HEK293T (cell line): Measurements from ENCODE around the gene PCNX3.

Experiments used
- CTCF ChIA-PET: fragments of 350-600 bp; formaldehyde crosslinking; extraction: SDS; loops from one replicate; lab custom pipeline; 2021; ENCODE audit warnings: antibody characterized with exemption, inconsistent platforms; lab: Yijun Ruan, JAX
- POLR2A ChIA-PET: fragments of 350-600 bp; formaldehyde crosslinking; extraction: SDS; loops from one replicate; lab custom pipeline; 2020; ENCODE audit warnings: antibody characterized with exemption, inconsistent platforms; lab: Yijun Ruan, JAX
- DNase-seq: peaks from one replicate; pipeline ENCODE4 v3.0.0; 2012; ENCODE audit warnings: mixed read lengths; ENCODE audit errors: extremely low spot score
- ARNT ChIP-seq: fragments of 450-650 bp; IDR thresholded peaks from 2 replicates; pipeline ENCODE4 v1.6.1; 2017; ENCODE audit warnings: mild to moderate bottlenecking
- BHLHE40 ChIP-seq: fragments of 450-650 bp; IDR thresholded peaks from 2 replicates; pipeline ENCODE4 v1.6.1; 2016; ENCODE audit warnings: mild to moderate bottlenecking, moderate library complexity, borderline replicate concordance
- CTBP1 ChIP-seq: fragments of 450-650 bp; IDR thresholded peaks from 2 replicates; pipeline ENCODE4 v1.6.1; 2016; ENCODE audit warnings: borderline replicate concordance
- ELF4 ChIP-seq: fragments of 450-650 bp; IDR thresholded peaks from 2 replicates; pipeline ENCODE4 v1.6.1; 2017; ENCODE audit warnings: antibody characterized with exemption
- FOXA1 ChIP-seq: fragments of 450-650 bp; IDR thresholded peaks from 2 replicates; pipeline ENCODE4 v1.6.1; 2016; ENCODE audit warnings: mild to moderate bottlenecking
- FOXK2 ChIP-seq: fragments of 450-650 bp; IDR thresholded peaks from 2 replicates; pipeline ENCODE4 v1.6.1; 2016; ENCODE audit warnings: mild to moderate bottlenecking
- FOXM1 ChIP-seq: fragments of 450-650 bp; IDR thresholded peaks from 2 replicates; pipeline ENCODE4 v1.6.1; 2017; ENCODE audit warnings: mild to moderate bottlenecking, borderline replicate concordance
- HDGF ChIP-seq: fragments of 450-650 bp; IDR thresholded peaks from 2 replicates; pipeline ENCODE4 v1.6.1; 2017; ENCODE audit warnings: antibody characterized with exemption, borderline replicate concordance
- L3MBTL2 ChIP-seq: fragments of 450-650 bp; conservative IDR thresholded peaks from 2 replicates; pipeline ENCODE4 v1.6.1; 2016; ENCODE audit warnings: mild to moderate bottlenecking
- LEF1 ChIP-seq: fragments of 450-650 bp; IDR thresholded peaks from 2 replicates; pipeline ENCODE4 v1.6.1; 2017; ENCODE audit warnings: mild to moderate bottlenecking, borderline replicate concordance
- NFRKB ChIP-seq: fragments of 450-650 bp; IDR thresholded peaks from 2 replicates; pipeline ENCODE4 v1.6.1; 2016; ENCODE audit warnings: mild to moderate bottlenecking, moderate library complexity
- PKNOX1 ChIP-seq: fragments of 450-650 bp; IDR thresholded peaks from 2 replicates; pipeline ENCODE4 v1.6.1; 2016
- SP1 ChIP-seq: fragments of 450-650 bp; IDR thresholded peaks from 2 replicates; pipeline ENCODE4 v1.6.1; 2017
- SUZ12 ChIP-seq: fragments of 450-650 bp; IDR thresholded peaks from 2 replicates; pipeline ENCODE4 v1.6.1; 2016; ENCODE audit warnings: mild to moderate bottlenecking
- TARDBP ChIP-seq: fragments of 450-650 bp; IDR thresholded peaks from 2 replicates; pipeline ENCODE4 v1.6.1; 2016
- ZNF384 ChIP-seq: fragments of 450-650 bp; IDR thresholded peaks from 2 replicates; pipeline ENCODE4 v1.6.1; 2016

Gene PCNX3

DNA sequence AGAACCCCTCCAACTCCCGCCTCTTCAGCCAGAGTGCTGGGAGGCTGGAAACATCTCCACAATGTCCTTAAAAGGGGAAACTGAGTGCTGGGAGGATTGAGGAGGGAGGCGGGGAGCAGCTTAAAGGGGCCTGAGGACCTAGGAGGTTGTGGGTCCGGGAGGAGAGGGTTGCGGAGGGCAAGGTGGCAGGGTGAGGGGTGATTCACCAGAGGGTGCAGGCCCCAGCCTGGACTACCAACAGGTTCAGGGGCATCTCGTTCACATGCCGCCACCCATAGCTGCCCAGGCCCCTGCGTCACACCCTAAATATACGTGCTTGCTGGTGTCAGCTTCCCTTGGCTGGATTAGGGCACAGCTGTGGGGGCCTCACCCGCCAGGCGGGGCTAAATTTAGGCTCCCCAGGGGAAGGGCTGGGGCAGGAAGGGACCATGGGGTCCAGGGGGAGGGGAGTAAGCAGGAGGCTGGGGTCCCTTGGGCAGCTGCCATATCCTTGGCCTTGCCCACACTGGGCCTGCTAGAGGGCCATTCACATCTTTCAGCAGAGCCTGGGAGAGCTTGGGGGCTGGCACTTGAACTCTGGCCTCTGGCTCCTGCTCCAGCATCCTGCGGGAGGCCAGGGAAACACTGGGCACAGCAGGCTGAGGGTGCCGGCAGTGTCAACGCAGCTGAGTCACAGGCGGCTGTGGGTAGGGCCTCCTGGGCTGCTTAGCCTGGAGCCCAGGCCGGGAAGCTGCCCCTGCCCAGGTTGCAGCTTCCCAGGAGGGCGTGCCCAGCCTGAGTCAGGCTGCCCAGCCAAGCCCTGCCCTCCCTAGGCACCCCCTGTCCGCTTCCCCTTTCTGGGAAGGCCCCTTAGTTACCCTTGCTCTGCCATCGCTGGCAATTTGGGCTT is 38.5 kb upstream of the PCNX3 start:
- DNase-seq: no peak
- ChIA-PET POLR2A (interaction anchor here (0.9 to 1.9 kb wide), 5 partner anchors 9 to 38 kb away, joined by 4 to 5 read pairs (median 4); partner anchors contain the start of genes MAP3K11 and PCNX3), CTCF (interaction anchor here (1.2 to 1.3 kb wide), 3 partner anchors 11 to 36 kb away, joined by 3 to 5 read pairs (median 3); no protein-coding TSS in a partner anchor)
- no peak for TF ChIP-seq TARDBP
- no peak for TF ChIP-seq LEF1
- TF ChIP-seq PKNOX1: no peak
- no peak for TF ChIP-seq HDGF
- TF ChIP-seq FOXM1: no peak
- no peak for TF ChIP-seq ELF4
- no peak for TF ChIP-seq SP1
- no peak for TF ChIP-seq ARNT
- no peak for TF ChIP-seq L3MBTL2
- TF ChIP-seq ZNF384: no peak
- TF ChIP-seq CTBP1: no peak
- TF ChIP-seq NFRKB: no peak
- TF ChIP-seq FOXA1: no peak
- TF ChIP-seq BHLHE40: no peak
- TF ChIP-seq FOXK2: no peak
- no peak for TF ChIP-seq SUZ12

DNA sequence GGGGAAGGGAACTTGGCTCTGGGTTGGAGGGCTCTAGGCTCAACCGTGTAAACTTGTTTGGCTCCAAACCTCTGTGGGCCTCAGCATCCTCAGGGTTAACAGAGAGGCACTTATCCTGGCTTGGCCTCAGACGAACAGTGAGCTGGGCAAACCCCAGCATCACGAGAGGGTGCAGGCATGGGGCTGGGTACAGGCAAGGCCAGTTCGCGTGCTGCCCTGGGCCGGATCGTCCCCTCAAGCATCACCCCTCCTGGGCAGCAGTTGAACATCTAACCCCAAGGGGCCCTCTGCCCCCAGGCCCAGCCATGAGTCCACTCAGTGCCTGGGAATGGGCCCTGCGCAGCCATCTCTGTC is 37.8 kb upstream of the PCNX3 start:
- TF ChIP-seq SUZ12 (no peak), NFRKB (no peak), CTBP1 (no peak), L3MBTL2 (no peak), BHLHE40 (no peak), TARDBP (no peak), HDGF (no peak), SP1 (no peak), FOXM1 (no peak), PKNOX1 (no peak), FOXA1 (no peak), LEF1 (no peak), FOXK2 (no peak)
- CTCF ChIA-PET: interaction anchor here (1.2 to 1.3 kb wide), 2 partner anchors 10 to 37 kb away, joined by 3 to 5 read pairs; no protein-coding TSS in a partner anchor
- POLR2A ChIA-PET: interaction anchor here (0.7 to 1.2 kb wide), 3 partner anchors 9 to 37 kb away, joined by 3 to 4 read pairs (median 4); partner anchors contain the start of genes MAP3K11 and PCNX3
- no peak for DNase-seq

GRCh38 chr11:65578134-65578533 is 37.4 kb upstream of the PCNX3 start:
- ChIA-PET CTCF (interaction anchor here (1.3 kb wide), 1 partner anchor 10 kb away, joined by 3 read pairs; no protein-coding TSS in a partner anchor), POLR2A (interaction anchor here (0.7 to 1.2 kb wide), 3 partner anchors 8 to 37 kb away, joined by 3 to 4 read pairs (median 4); partner anchors contain the start of genes MAP3K11 and PCNX3)
- TF ChIP-seq ZNF384 (no peak), PKNOX1 (no peak), BHLHE40 (no peak), L3MBTL2 (no peak), ARNT (no peak), CTBP1 (no peak)
- DNase-seq: no peak

- ChIA-PET CTCF (no interaction called here), POLR2A (interaction anchor here (0.7 kb wide), 1 partner anchor 13 kb away, joined by 3 read pairs; no protein-coding TSS in a partner anchor)
- TF ChIP-seq ELF4: no peak
- DNase-seq: no peak
Measured at GRCh38 chr11:65578667-65579066, 36.9 kb upstream of the PCNX3 start.

DNA sequence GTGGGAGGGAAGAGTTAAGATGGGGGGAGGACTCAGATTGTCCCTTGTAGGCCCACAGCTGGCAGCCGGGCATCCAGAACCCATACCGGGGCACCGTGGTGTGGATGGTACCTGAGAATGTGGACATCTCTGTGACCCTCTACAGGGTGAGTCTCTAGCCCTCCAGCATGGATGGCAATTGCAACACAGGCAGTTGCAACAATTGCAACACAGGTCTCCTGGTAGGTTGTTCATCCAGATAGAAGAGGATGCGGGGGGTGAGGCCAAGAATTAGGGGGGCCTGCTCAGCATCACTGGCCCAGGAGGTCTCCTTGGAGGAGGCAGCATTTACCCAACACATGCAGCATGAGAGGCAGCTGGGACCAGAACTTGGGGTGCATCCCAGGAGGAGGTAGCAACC is 36.3 kb upstream of the PCNX3 start:
- no peak for DNase-seq
- CTCF ChIA-PET: interaction anchor here (0.7 kb wide), 1 partner anchor 262 kb away, joined by 3 read pairs; no protein-coding TSS in a partner anchor
- TF ChIP-seq FOXK2: no peak
- TF ChIP-seq FOXA1: no peak
- POLR2A ChIA-PET: no interaction called here

GRCh38 chr11:65580031-65580692 is 35.4 kb upstream of the PCNX3 start:
- no peak for DNase-seq
- CTCF ChIA-PET: interaction anchor here (0.6 to 0.7 kb wide), 2 partner anchors 249 to 263 kb away, joined by 3 to 4 read pairs; no protein-coding TSS in a partner anchor
- POLR2A ChIA-PET: no interaction called here
- TF ChIP-seq FOXA1: no peak
- no peak for TF ChIP-seq FOXK2
- TF ChIP-seq L3MBTL2: no peak
- TF ChIP-seq HDGF: no peak
- no peak for TF ChIP-seq LEF1
- no peak for TF ChIP-seq CTBP1
- no peak for TF ChIP-seq ZNF384
- TF ChIP-seq ELF4: no peak
- no peak for TF ChIP-seq SP1
- no peak for TF ChIP-seq ARNT
- no peak for TF ChIP-seq NFRKB
- TF ChIP-seq BHLHE40: no peak
- no peak for TF ChIP-seq FOXM1
- TF ChIP-seq SUZ12: no peak
- no peak for TF ChIP-seq TARDBP
- no peak for TF ChIP-seq PKNOX1
